Upper lobe of left lung (tissue), 4 donors: Measurements from ENCODE around the gene PARVA.

Experiments
- EP300 ChIP-seq, 4 donors: sonication (generic); formaldehyde crosslinking; IDR thresholded peaks; one replicate each; pipeline ENCODE4 v1.5.1; 2017; ENCODE audit warnings: antibody characterized with exemption in 4 of 4, control low read depth in 2 of 4
- POLR2A ChIP-seq, 4 donors: fragments of 450-650 bp; IDR thresholded peaks; one replicate each; pipeline ENCODE4 v1.5.1; 2016 to 2017; ENCODE audit warnings: antibody characterized with exemption in 4 of 4, mild to moderate bottlenecking in 2 of 4
- TF ChIP-seq, protein P1 (sequence below), 6 experiments: fragments of 450-650 bp in 4 of 6; fragments of 200-600 bp in 2 of 6; sonication (generic) in 2 of 6; IDR thresholded peaks; one replicate each; pipeline ENCODE4 v1.5.1; 2016 to 2019; ENCODE audit warnings: antibody characterized with exemption in 6 of 6

DNA sequence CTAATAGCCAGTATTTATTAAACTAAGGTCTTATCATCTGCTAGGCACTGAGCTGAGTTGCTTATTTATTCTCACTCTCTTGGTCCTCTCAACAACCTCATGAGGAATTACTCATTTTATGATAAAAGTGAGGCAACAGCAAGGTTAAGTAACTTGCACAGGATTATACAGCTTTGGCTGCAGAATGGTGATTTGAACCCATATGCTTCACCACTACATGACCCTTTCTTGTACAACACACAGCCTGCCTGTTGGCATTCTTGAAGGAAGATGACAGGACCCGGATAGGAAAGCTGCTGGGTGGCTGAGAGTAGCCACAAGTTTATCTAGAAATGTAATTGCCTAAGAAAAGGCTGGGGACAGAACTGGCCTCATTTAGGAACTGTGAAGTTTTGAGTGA, 5.3 kb upstream of the PARVA start:
- TF ChIP-seq, protein P1, sequence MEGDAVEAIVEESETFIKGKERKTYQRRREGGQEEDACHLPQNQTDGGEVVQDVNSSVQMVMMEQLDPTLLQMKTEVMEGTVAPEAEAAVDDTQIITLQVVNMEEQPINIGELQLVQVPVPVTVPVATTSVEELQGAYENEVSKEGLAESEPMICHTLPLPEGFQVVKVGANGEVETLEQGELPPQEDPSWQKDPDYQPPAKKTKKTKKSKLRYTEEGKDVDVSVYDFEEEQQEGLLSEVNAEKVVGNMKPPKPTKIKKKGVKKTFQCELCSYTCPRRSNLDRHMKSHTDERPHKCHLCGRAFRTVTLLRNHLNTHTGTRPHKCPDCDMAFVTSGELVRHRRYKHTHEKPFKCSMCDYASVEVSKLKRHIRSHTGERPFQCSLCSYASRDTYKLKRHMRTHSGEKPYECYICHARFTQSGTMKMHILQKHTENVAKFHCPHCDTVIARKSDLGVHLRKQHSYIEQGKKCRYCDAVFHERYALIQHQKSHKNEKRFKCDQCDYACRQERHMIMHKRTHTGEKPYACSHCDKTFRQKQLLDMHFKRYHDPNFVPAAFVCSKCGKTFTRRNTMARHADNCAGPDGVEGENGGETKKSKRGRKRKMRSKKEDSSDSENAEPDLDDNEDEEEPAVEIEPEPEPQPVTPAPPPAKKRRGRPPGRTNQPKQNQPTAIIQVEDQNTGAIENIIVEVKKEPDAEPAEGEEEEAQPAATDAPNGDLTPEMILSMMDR (IDR thresholded peaks at IDR 0.05) = no peak
- TF ChIP-seq POLR2A (IDR thresholded peaks at IDR 0.05) (no peak), EP300 (IDR thresholded peaks at IDR 0.05) (no peak)
